GM12878 (cell line): ENCODE data around the gene CBARP.

Source experiments
- CTCF ChIP-seq, 3 experiments: IDR thresholded peaks in 2 of 3; conservative IDR thresholded peaks in 1 of 3; 2 replicates each; pipeline ENCODE4 v1.5.1; 2011; ENCODE audit warnings: low read depth in 3 of 3, low read length in 3 of 3, mild to moderate bottlenecking in 3 of 3, control low read depth in 2 of 3, moderate library complexity in 2 of 3, inconsistent platforms in 1 of 3, mixed read lengths in 1 of 3; ENCODE audit not compliant: control insufficient read depth in 2 of 3, insufficient read depth in 1 of 3; ENCODE audit errors: extremely low read depth in 1 of 3
- EZH2 ChIP-seq: IDR thresholded peaks from 2 replicates; pipeline ENCODE4 v1.6.1; 2012; ENCODE audit warnings: low read depth, mild to moderate bottlenecking, control low read depth, inconsistent platforms, low read length, borderline replicate concordance; ENCODE audit not compliant: control insufficient read depth
- SMC3 ChIP-seq: IDR thresholded peaks from 2 replicates; pipeline ENCODE4 v1.6.1; 2011; ENCODE audit warnings: low read length, improper control_type of control experiment, borderline replicate concordance
- SREBF2 ChIP-seq: IDR thresholded peaks from 2 replicates; pipeline ENCODE4 v1.6.1; 2012; ENCODE audit warnings: mild to moderate bottlenecking, low read length

- TF ChIP-seq SREBF2 (no peak), CTCF (IDR thresholded peaks at IDR 0.05 in 2 of 3, conservative IDR thresholded peaks at IDR 0.05 in 1 of 3; ENCODE audit: control insufficient read depth in 2 of 3, extremely low read depth in 1 of 3, insufficient read depth in 1 of 3, low read depth in 3 of 3, low read length in 3 of 3) (no peak), EZH2 (no peak), SMC3 (no peak)
These were observed 33.2 kb upstream of the CBARP start for GRCh38 chr19:1270854-1271527.
